HepG2 (cell line): ENCODE measurements around the gene INTS6. TPM values are rescaled to one million over a fixed set of nuclear protein-coding genes. Genes with fewer than 3 reads are reported as not detected.

Source experiments
- ARID5B ChIP-seq: IDR thresholded peaks from 2 replicates; pipeline ENCODE4 v1.4.0; 2020; ENCODE audit warnings: mild to moderate bottlenecking, missing genetic modification reagents
- HNF4A ChIP-seq: sonication (generic); formaldehyde crosslinking; IDR thresholded peaks from 2 replicates; pipeline ENCODE4 v1.4.0; 2020; ENCODE audit warnings: missing genetic modification reagents
- HNRNPK ChIP-seq: fragments of 200-400 bp; formaldehyde crosslinking; IDR thresholded peaks from 2 replicates; pipeline ENCODE4 v1.6.1; 2018; ENCODE audit warnings: low read length, low read depth, moderate library complexity, mild to moderate bottlenecking; ENCODE audit not compliant: poor library complexity, severe bottlenecking
- MED8 ChIP-seq: sonication (generic); formaldehyde crosslinking; IDR thresholded peaks from 2 replicates; pipeline ENCODE4 v1.8.1; 2023; ENCODE audit warnings: mild to moderate bottlenecking, missing genetic modification reagents; ENCODE audit not compliant: insufficient replicate concordance
- NR2F6 ChIP-seq, 2 experiments: IDR thresholded peaks; 2 replicates each; pipeline ENCODE4 v1.6.1; 2016; ENCODE audit warnings: antibody characterized with exemption in 1 of 2, mild to moderate bottlenecking in 1 of 2
- PAXIP1 ChIP-seq: sonication (generic); formaldehyde crosslinking; conservative IDR thresholded peaks from 2 replicates; pipeline ENCODE4 v1.4.0; 2020; ENCODE audit warnings: mild to moderate bottlenecking, missing genetic modification reagents, moderate library complexity
- PHB2 ChIP-seq: fragments of 450-650 bp; IDR thresholded peaks from 2 replicates; pipeline ENCODE4 v1.6.1; 2018; ENCODE audit not compliant: partially characterized antibody
- RFX3 ChIP-seq: IDR thresholded peaks from 2 replicates; pipeline ENCODE4 v1.6.1; 2016; ENCODE audit warnings: missing biosample characterization, missing genetic modification reagents
- SOX5 ChIP-seq: IDR thresholded peaks from 2 replicates; pipeline ENCODE4 v1.6.1; 2016; ENCODE audit warnings: borderline replicate concordance
- ZBTB26 ChIP-seq: IDR thresholded peaks from 2 replicates; pipeline ENCODE4 v1.6.1; 2016; ENCODE audit warnings: missing compliant biosample characterization, missing genetic modification reagents, borderline replicate concordance
- ZMYM3 ChIP-seq: sonication (generic); formaldehyde crosslinking; IDR thresholded peaks from 2 replicates; pipeline ENCODE4 v1.5.1; 2020; ENCODE audit warnings: mild to moderate bottlenecking, missing genetic modification reagents
- ZNF263 ChIP-seq: sonication (generic); formaldehyde crosslinking; IDR thresholded peaks from 2 replicates; pipeline ENCODE4 v1.4.0; 2020; ENCODE audit warnings: missing genetic modification reagents
- ZNF335 ChIP-seq: sonication (generic); formaldehyde crosslinking; IDR thresholded peaks from 2 replicates; pipeline ENCODE4 v1.4.0; 2020; ENCODE audit warnings: missing genetic modification reagents
- ZNF354B ChIP-seq: sonication (generic); formaldehyde crosslinking; IDR thresholded peaks from 2 replicates; pipeline ENCODE4 v1.8.0; 2022; ENCODE audit warnings: mild to moderate bottlenecking, missing genetic modification reagents
- ZNF609 ChIP-seq: sonication (generic); formaldehyde crosslinking; IDR thresholded peaks from 2 replicates; pipeline ENCODE4 v1.4.0; 2020; ENCODE audit warnings: mild to moderate bottlenecking, missing genetic modification reagents, borderline replicate concordance
- polyA plus RNA-seq, 8 experiments: library from polyadenylated mRNA; depleted of rRNA in 3 of 8; stranded (reverse) in 7 of 8; unstranded in 1 of 8; fragments of >200 nt; fragmentation: Illumina TruSeq in 4 of 8; extraction: Trizol in 4 of 8; gene quantifications; 2 replicates each; pipeline versions ENCODE4 v1.2.1 to v1.2.3, GENCODE V29; 2011 to 2016; ENCODE audit warnings: low read depth in 4 of 8, missing spikeins in 1 of 8, mixed read lengths in 1 of 8; ENCODE audit not compliant: insufficient read depth in 1 of 8
- total RNA-seq, 5 experiments: library from RNA; depleted of rRNA; stranded (reverse); fragments of >200 nt; fragmentation: Illumina TruSeq; extraction: Trizol; gene quantifications; 2 replicates each; pipeline ENCODE4 v1.2.3, GENCODE V29; 2016; ENCODE audit warnings: low read depth in 1 of 5

The INTS6 gene
- total and polyA plus RNA-seq, 2 of the 13 experiments (the other 11 are each of a cell fraction or from before 2014, with no cell fraction given) = 27.9 to 38.4 TPM

- TF ChIP-seq ARID5B = peak; percentile 71
- no peak for TF ChIP-seq ZBTB26 (CRISPR knock-in tag)
- 0 out of 2 replicates have a peak, but pooled peaks have one; percentile 24 for TF ChIP-seq SOX5 (CRISPR knock-in tag)
- 0 out of 2 replicates have a peak, but pooled peaks have one; percentile 35 for TF ChIP-seq ZNF335 (CRISPR knock-in tag)
- TF ChIP-seq NR2F6 (IDR thresholded peaks at IDR 0.05) = no peak
- 0 out of 2 replicates have a peak, but pooled peaks have one; percentile 8 for TF ChIP-seq NR2F6 (CRISPR knock-in tag; IDR thresholded peaks at IDR 0.05)
- TF ChIP-seq ZNF609 (CRISPR knock-in tag) = no peak
- TF ChIP-seq HNRNPK = no peak
- peak; percentile 8; the same call in 1 of the 2 replicates for TF ChIP-seq ZMYM3 (CRISPR knock-in tag)
- no peak for TF ChIP-seq RFX3 (CRISPR knock-in tag)
- TF ChIP-seq PAXIP1 (CRISPR knock-in tag) = peak; percentile 58
- TF ChIP-seq ZNF354B (CRISPR knock-in tag) = no peak
- TF ChIP-seq MED8 (CRISPR knock-in tag) = no peak
- TF ChIP-seq HNF4A (CRISPR knock-in tag) = peak; percentile 49; the same call in 1 of the 2 replicates
- no peak for TF ChIP-seq PHB2
- no peak for TF ChIP-seq ZNF263 (CRISPR knock-in tag)
These were observed 25.8 kb upstream of the INTS6 start (continued) for GRCh38 chr13:51478418-51479198.
